Measurements from ENCODE around the gene FBXL14. TPM values are rescaled to one million over a fixed set of nuclear protein-coding genes. Genes with fewer than 3 reads are reported as not detected.

Gene FBXL14
- total RNA-seq, 2 experiments from 2014 or later = 18.4 to 18.8 TPM

- Mint-ChIP-seq H3K4me3 (no peak overlapping the region), H3K36me3 (no peaks in the 10 kb centered on the region), H3K27me3 (peaks cover 26% of the 10 kb centered on the region), H3K9me3 (no peaks in the 10 kb centered on the region), H3K4me1 (peaks cover 12% of the 10 kb centered on the region), H3K27ac (no peak overlapping the region)
- DNase-seq = no peak
Observed at GRCh38 chr12:1552171-1552570, 42.2 kb downstream of the FBXL14 start.

- H3K4me3 Mint-ChIP-seq = no peak overlapping the region
- DNase-seq = no peak
- H3K9me3 Mint-ChIP-seq = no peaks in the 10 kb centered on the region
- no peak overlapping the region for H3K27ac Mint-ChIP-seq
- H3K27me3 Mint-ChIP-seq = peaks cover 24% of the 10 kb centered on the region
- no peaks in the 10 kb centered on the region for H3K36me3 Mint-ChIP-seq
- peaks cover 12% of the 10 kb centered on the region for H3K4me1 Mint-ChIP-seq
Observed at GRCh38 chr12:1551496-1551895, 42.9 kb downstream of the FBXL14 start.

GRCh38 chr12:1546931-1547640, 47.3 kb downstream of the FBXL14 start:
- H3K27me3 Mint-ChIP-seq = peaks cover 43% of the 10 kb centered on the region
- no peak for DNase-seq
- no peaks in the 10 kb centered on the region for H3K36me3 Mint-ChIP-seq
- no peaks in the 10 kb centered on the region for H3K9me3 Mint-ChIP-seq
- no peak overlapping the region for H3K4me3 Mint-ChIP-seq
- H3K27ac Mint-ChIP-seq = no peak overlapping the region
- no peaks in the 10 kb centered on the region for H3K4me1 Mint-ChIP-seq

- Mint-ChIP-seq H3K4me3 (no peak overlapping the region), H3K9me3 (no peaks in the 10 kb centered on the region), H3K4me1 (no peaks in the 10 kb centered on the region), H3K27ac (no peak overlapping the region), H3K36me3 (no peaks in the 10 kb centered on the region), H3K27me3 (peaks cover 60% of the 10 kb centered on the region)
- no peak for DNase-seq
Observed at GRCh38 chr12:1544996-1545700, 49.2 kb downstream of the FBXL14 start.

GRCh38 chr12:1542599-1542998, 51.8 kb downstream of the FBXL14 start:
- Mint-ChIP-seq H3K27me3 (peaks cover 84% of the 10 kb centered on the region), H3K36me3 (no peaks in the 10 kb centered on the region), H3K9me3 (no peaks in the 10 kb centered on the region), H3K4me1 (no peaks in the 10 kb centered on the region), H3K27ac (no peak overlapping the region), H3K4me3 (no peak overlapping the region)
- no peak for DNase-seq

GRCh38 chr12:1540690-1541089, 53.7 kb downstream of the FBXL14 start:
- Mint-ChIP-seq H3K4me1 (no peaks in the 10 kb centered on the region), H3K27me3 (peaks cover 90% of the 10 kb centered on the region), H3K4me3 (no peak overlapping the region), H3K27ac (no peak overlapping the region), H3K36me3 (no peaks in the 10 kb centered on the region), H3K9me3 (no peaks in the 10 kb centered on the region)
- no peak for DNase-seq

- Mint-ChIP-seq H3K9me3 (no peaks in the 10 kb centered on the region), H3K36me3 (no peaks in the 10 kb centered on the region), H3K27ac (no peak overlapping the region), H3K4me1 (peaks cover 4% of the 10 kb centered on the region), H3K27me3 (peaks cover 92% of the 10 kb centered on the region), H3K4me3 (no peak overlapping the region)
- no peak for DNase-seq
Observed at GRCh38 chr12:1539135-1539534, 55.2 kb downstream of the FBXL14 start.

GRCh38 chr12:1536817-1537216, 57.6 kb downstream of the FBXL14 start:
- H3K27ac Mint-ChIP-seq = no peak overlapping the region
- H3K4me1 Mint-ChIP-seq = peaks cover 27% of the 10 kb centered on the region
- no peaks in the 10 kb centered on the region for H3K9me3 Mint-ChIP-seq
- peaks cover 99% of the 10 kb centered on the region for H3K27me3 Mint-ChIP-seq
- no peak overlapping the region for H3K4me3 Mint-ChIP-seq
- DNase-seq = no peak
- H3K36me3 Mint-ChIP-seq = no peaks in the 10 kb centered on the region

GRCh38 chr12:1534748-1535147, 59.6 kb downstream of the FBXL14 start:
- Mint-ChIP-seq H3K4me1 (peaks cover 27% of the 10 kb centered on the region), H3K27me3 (peaks cover 87% of the 10 kb centered on the region), H3K27ac (no peak overlapping the region), H3K4me3 (no peak overlapping the region), H3K36me3 (no peaks in the 10 kb centered on the region), H3K9me3 (no peaks in the 10 kb centered on the region)
- DNase-seq = no peak

GRCh38 chr12:1533602-1534304, 60.6 kb downstream of the FBXL14 start:
- no peaks in the 10 kb centered on the region for H3K36me3 Mint-ChIP-seq
- H3K4me1 Mint-ChIP-seq = peaks cover 29% of the 10 kb centered on the region
- peak; percentile 58 for DNase-seq
- H3K9me3 Mint-ChIP-seq = no peaks in the 10 kb centered on the region
- H3K4me3 Mint-ChIP-seq = peak overlapping the region; percentile 63
- peaks cover 87% of the 10 kb centered on the region for H3K27me3 Mint-ChIP-seq
- H3K27ac Mint-ChIP-seq = peak overlapping the region; percentile 10

- Mint-ChIP-seq H3K27me3 (peaks cover 87% of the 10 kb centered on the region), H3K9me3 (no peaks in the 10 kb centered on the region), H3K4me3 (peak overlapping the region; percentile 63), H3K4me1 (peaks cover 29% of the 10 kb centered on the region), H3K36me3 (no peaks in the 10 kb centered on the region), H3K27ac (no peak overlapping the region)
- DNase-seq = no peak
Observed at GRCh38 chr12:1533205-1533601, 61.2 kb downstream of the FBXL14 start.

- H3K9me3 Mint-ChIP-seq = no peaks in the 10 kb centered on the region
- no peak overlapping the region for H3K27ac Mint-ChIP-seq
- no peaks in the 10 kb centered on the region for H3K36me3 Mint-ChIP-seq
- H3K4me3 Mint-ChIP-seq = no peak overlapping the region
- peaks cover 87% of the 10 kb centered on the region for H3K27me3 Mint-ChIP-seq
- peaks cover 29% of the 10 kb centered on the region for H3K4me1 Mint-ChIP-seq
- no peak for DNase-seq
Observed at GRCh38 chr12:1532375-1533165, 61.8 kb downstream of the FBXL14 start.

- H3K4me1 Mint-ChIP-seq = peaks cover 29% of the 10 kb centered on the region
- DNase-seq = no peak
- no peaks in the 10 kb centered on the region for H3K36me3 Mint-ChIP-seq
- no peak overlapping the region for H3K27ac Mint-ChIP-seq
- no peaks in the 10 kb centered on the region for H3K9me3 Mint-ChIP-seq
- H3K27me3 Mint-ChIP-seq = peaks cover 87% of the 10 kb centered on the region
- H3K4me3 Mint-ChIP-seq = peak overlapping the region; percentile 62
Observed at GRCh38 chr12:1531654-1532374, 62.6 kb downstream of the FBXL14 start.

- DNase-seq = no peak
- H3K9me3 Mint-ChIP-seq = no peaks in the 10 kb centered on the region
- H3K27ac Mint-ChIP-seq = no peak overlapping the region
- peak overlapping the region; percentile 62 for H3K4me3 Mint-ChIP-seq
- H3K36me3 Mint-ChIP-seq = no peaks in the 10 kb centered on the region
- H3K4me1 Mint-ChIP-seq = peaks cover 29% of the 10 kb centered on the region
- peaks cover 86% of the 10 kb centered on the region for H3K27me3 Mint-ChIP-seq
Observed at GRCh38 chr12:1531153-1531653, 63.2 kb downstream of the FBXL14 start.
